ENCODE results near the gene ZNF860. TPM values are rescaled to one million over a fixed set of nuclear protein-coding genes. Genes with fewer than 3 reads are reported as not detected.

ZNF860 gene
- polyA plus RNA-seq, 3 donors = not detected

GRCh38 chr3:31959951-31960792, 21.4 kb upstream of the ZNF860 start:
- Mint-ChIP-seq H3K9me3 (peaks cover 0 to 11% (median 9%) of the 10 kb centered on the region in 7 donors), H3K27ac (peak overlapping the region in 2 of 7 donors; percentile 31 to 46), H3K36me3 (no peaks in the 10 kb centered on the region), H3K4me1 (peaks cover 5% of the 10 kb centered on the region), H3K27me3 (ENCODE audit: low read depth in 3 of 3) (peaks cover 5 to 16% (median 8%) of the 10 kb centered on the region in 3 donors), H3K4me3 (no peak overlapping the region)
- peaks cover 9 to 13% of the 10 kb centered on the region in 2 donors for H3K9me3 ChIP-seq (replicated peaks in 1 of 2; ENCODE audit: control insufficient read depth in 1 of 2, insufficient read depth in 1 of 2, low read length in 2 of 2)
- no peaks in the 10 kb centered on the region for H3K36me3 ChIP-seq (replicated peaks in 1 of 2; ENCODE audit: control insufficient read depth in 1 of 2, insufficient read depth in 2 of 2, low read length in 2 of 2)
- no peak overlapping the region for H3K27ac ChIP-seq (ENCODE audit: low read depth in 1 of 2, low read length in 2 of 2)
- no peaks in the 10 kb centered on the region for H3K79me2 ChIP-seq (ENCODE audit: insufficient read depth, low read length)
- no peak for TF ChIP-seq CTCF (IDR thresholded peaks at IDR 0.05)
- no peaks in the 10 kb centered on the region for H4K20me1 ChIP-seq (ENCODE audit: insufficient read depth, low read length)
- no peak overlapping the region for H2AFZ ChIP-seq (ENCODE audit: insufficient read depth, low read depth, low read length, poor library complexity, severe bottlenecking)
- H3K4me1 ChIP-seq (ENCODE audit: control insufficient read depth in 1 of 2, insufficient read depth in 2 of 2, low read length in 2 of 2) = no peaks in the 10 kb centered on the region
- H3K4me2 ChIP-seq (replicated peaks; ENCODE audit: extremely low read depth, low read length, poor library complexity, severe bottlenecking) = no peak overlapping the region
- no peaks in the 10 kb centered on the region for H3K27me3 ChIP-seq (ENCODE audit: control insufficient read depth in 2 of 2, insufficient read depth in 2 of 2, low read length in 2 of 2)
- no peak overlapping the region for H3K4me3 ChIP-seq (replicated peaks in 1 of 3; ENCODE audit: low read depth in 2 of 3, low read length in 3 of 3)
- DNase-seq = no peak
- 81% methylated on average over 5 of the region's 7 CpGs for WGBS (ENCODE audit: insufficient coverage)
- intact Hi-C loops (cut with micrococcal nuclease) = no loop called here
- H3K9ac ChIP-seq (ENCODE audit: insufficient read depth, low read length, poor library complexity, severe bottlenecking) = no peak overlapping the region

GRCh38 chr3:31960793-31961431, 20.6 kb upstream of the ZNF860 start:
- no peak overlapping the region for H2AFZ ChIP-seq (ENCODE audit: insufficient read depth, low read depth, low read length, poor library complexity, severe bottlenecking)
- H3K27ac ChIP-seq (ENCODE audit: low read depth in 1 of 2, low read length in 2 of 2) = no peak overlapping the region
- Mint-ChIP-seq H3K36me3 (no peaks in the 10 kb centered on the region), H3K4me1 (peaks cover 5% of the 10 kb centered on the region), H3K9me3 (peaks cover 0 to 5% (median 3%) of the 10 kb centered on the region in 7 donors), H3K27ac (no peak overlapping the region), H3K4me3 (peak overlapping the region in 1 of 2 donors; percentile 3), H3K27me3 (ENCODE audit: low read depth in 3 of 3) (peaks cover 5 to 16% (median 8%) of the 10 kb centered on the region in 3 donors)
- no peak overlapping the region for H3K4me3 ChIP-seq (replicated peaks in 1 of 3; ENCODE audit: low read depth in 2 of 3, low read length in 3 of 3)
- no peak for DNase-seq
- H3K36me3 ChIP-seq (replicated peaks in 1 of 2; ENCODE audit: control insufficient read depth in 1 of 2, insufficient read depth in 2 of 2, low read length in 2 of 2) = no peaks in the 10 kb centered on the region
- no peaks in the 10 kb centered on the region for H3K79me2 ChIP-seq (ENCODE audit: insufficient read depth, low read length)
- no peaks in the 10 kb centered on the region for H4K20me1 ChIP-seq (ENCODE audit: insufficient read depth, low read length)
- WGBS (ENCODE audit: insufficient coverage) = 75% methylated on average over 1 of the region's 4 CpGs
- peaks cover 1 to 7% of the 10 kb centered on the region in 2 donors for H3K9me3 ChIP-seq (replicated peaks in 1 of 2; ENCODE audit: control insufficient read depth in 1 of 2, insufficient read depth in 1 of 2, low read length in 2 of 2)
- H3K4me1 ChIP-seq (ENCODE audit: control insufficient read depth in 1 of 2, insufficient read depth in 2 of 2, low read length in 2 of 2) = no peaks in the 10 kb centered on the region
- H3K27me3 ChIP-seq (ENCODE audit: control insufficient read depth in 2 of 2, insufficient read depth in 2 of 2, low read length in 2 of 2) = no peaks in the 10 kb centered on the region
- no peak overlapping the region for H3K9ac ChIP-seq (ENCODE audit: insufficient read depth, low read length, poor library complexity, severe bottlenecking)
- intact Hi-C loops (cut with micrococcal nuclease) = no loop called here
- H3K4me2 ChIP-seq (replicated peaks; ENCODE audit: extremely low read depth, low read length, poor library complexity, severe bottlenecking) = no peak overlapping the region
- no peak for TF ChIP-seq CTCF (IDR thresholded peaks at IDR 0.05)

Data from CD14-positive monocyte (primary cell).